Measurements from ENCODE around the gene HOXD9.

DNA sequence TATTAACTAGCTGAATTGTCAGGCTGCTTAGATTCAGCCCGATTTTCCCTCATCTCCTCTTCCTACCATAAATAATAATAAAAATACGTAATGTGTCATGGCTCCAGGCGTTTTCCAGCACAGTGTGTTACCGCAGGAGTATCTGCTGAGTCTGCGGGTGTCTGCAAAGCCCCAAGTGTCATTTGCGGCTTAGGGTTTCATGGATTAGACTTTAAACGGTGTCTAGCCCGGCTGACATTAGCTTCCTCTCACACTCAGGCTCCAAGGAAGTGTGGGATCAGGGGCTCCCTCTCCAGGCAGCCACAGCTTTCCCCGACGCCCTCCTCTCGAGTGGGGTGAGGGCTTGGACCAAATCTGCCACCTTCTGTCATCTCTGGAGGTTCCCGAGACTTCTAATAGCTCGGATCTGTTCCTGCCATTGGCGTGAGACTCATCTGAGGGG, 51.9 kb downstream of the HOXD9 start:
- TF ChIP-seq, protein P1, sequence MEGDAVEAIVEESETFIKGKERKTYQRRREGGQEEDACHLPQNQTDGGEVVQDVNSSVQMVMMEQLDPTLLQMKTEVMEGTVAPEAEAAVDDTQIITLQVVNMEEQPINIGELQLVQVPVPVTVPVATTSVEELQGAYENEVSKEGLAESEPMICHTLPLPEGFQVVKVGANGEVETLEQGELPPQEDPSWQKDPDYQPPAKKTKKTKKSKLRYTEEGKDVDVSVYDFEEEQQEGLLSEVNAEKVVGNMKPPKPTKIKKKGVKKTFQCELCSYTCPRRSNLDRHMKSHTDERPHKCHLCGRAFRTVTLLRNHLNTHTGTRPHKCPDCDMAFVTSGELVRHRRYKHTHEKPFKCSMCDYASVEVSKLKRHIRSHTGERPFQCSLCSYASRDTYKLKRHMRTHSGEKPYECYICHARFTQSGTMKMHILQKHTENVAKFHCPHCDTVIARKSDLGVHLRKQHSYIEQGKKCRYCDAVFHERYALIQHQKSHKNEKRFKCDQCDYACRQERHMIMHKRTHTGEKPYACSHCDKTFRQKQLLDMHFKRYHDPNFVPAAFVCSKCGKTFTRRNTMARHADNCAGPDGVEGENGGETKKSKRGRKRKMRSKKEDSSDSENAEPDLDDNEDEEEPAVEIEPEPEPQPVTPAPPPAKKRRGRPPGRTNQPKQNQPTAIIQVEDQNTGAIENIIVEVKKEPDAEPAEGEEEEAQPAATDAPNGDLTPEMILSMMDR (IDR thresholded peaks at IDR 0.05; ENCODE audit: low read depth, low read length): no peak
- TF ChIP-seq POLR2A (IDR thresholded peaks at IDR 0.05; ENCODE audit: extremely low read depth, insufficient read length) (no peak), MYC (IDR thresholded peaks at IDR 0.05; ENCODE audit: low read depth, low read length) (no peak)
